GM18505 (cell line): Measurements from ENCODE around the gene DCX.

Experiments
- ATAC-seq: cut with Tn5 transposase; IDR thresholded peaks from one replicate; pipeline ENCODE4 v1.9.1; 2021; ENCODE audit not compliant: unreplicated experiment
- POLR2A ChIP-seq: IDR thresholded peaks from 4 replicates; pipeline ENCODE4 v1.6.1; 2011; ENCODE audit warnings: borderline replicate concordance; ENCODE audit not compliant: insufficient read depth, insufficient read length; ENCODE audit errors: extremely low read depth

DCX gene

DNA sequence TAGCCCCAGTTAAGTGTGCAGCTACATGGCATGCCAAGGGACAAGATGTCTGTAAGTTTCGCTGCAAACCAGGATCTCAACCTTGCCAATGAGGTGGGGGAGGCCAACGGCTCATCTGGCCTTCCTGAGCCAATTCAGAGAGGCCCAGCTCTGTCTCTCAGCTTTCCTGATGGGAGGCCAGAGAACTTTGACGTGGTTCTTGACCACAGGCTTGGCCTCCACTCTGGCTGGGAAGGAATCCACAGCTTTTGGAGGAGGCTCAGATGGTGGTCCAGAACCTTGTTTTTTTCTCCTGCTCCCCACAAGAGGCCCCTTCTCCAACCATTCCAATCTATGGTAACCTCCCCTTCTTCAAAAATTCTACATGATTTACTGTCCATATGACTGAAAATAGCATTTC lies 151.5 kb downstream of the DCX start:
- no peak for ATAC-seq
- no peak for TF ChIP-seq POLR2A

DNA sequence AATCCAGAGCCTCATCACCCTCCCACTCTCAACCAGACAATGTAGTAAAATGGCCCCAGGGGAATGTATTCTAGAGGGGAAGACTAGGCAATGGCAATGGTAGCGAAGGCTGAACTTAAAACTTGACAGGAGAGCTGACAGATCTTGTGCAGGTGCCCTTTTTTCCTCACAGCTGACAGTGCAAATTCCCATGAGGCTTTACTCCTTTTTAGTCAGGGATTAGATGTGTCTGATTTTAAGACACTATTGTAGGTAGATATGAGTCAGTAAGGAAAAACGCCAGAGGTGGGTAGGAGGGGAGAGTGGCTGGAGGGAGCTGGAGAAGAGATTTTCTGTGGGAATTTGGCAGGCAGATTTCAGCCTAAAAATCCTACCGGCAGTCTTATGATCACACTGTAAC lies 152.4 kb downstream of the DCX start:
- no peak for TF ChIP-seq POLR2A
- ATAC-seq = no peak

DNA sequence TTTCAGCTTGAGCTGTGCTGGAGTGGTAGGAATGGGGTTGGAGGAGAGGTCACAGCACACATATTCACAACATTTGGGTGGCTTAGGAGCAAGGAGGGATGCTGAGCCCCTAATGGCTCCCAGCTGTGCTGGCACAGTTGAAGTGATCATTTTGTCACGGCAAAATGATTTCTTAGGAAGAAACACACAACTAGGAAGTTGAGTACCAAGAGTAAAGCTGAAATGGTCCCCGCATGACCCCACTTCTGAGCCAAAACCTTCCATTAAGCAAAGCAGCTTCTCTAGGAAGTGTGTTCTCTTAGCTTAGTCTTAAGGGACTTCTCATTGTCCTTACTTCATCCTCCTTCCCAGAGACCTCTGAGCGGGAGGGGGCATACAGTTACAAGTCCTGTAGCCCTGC lies 154.3 kb downstream of the DCX start:
- no peak for TF ChIP-seq POLR2A
- ATAC-seq = no peak

DNA sequence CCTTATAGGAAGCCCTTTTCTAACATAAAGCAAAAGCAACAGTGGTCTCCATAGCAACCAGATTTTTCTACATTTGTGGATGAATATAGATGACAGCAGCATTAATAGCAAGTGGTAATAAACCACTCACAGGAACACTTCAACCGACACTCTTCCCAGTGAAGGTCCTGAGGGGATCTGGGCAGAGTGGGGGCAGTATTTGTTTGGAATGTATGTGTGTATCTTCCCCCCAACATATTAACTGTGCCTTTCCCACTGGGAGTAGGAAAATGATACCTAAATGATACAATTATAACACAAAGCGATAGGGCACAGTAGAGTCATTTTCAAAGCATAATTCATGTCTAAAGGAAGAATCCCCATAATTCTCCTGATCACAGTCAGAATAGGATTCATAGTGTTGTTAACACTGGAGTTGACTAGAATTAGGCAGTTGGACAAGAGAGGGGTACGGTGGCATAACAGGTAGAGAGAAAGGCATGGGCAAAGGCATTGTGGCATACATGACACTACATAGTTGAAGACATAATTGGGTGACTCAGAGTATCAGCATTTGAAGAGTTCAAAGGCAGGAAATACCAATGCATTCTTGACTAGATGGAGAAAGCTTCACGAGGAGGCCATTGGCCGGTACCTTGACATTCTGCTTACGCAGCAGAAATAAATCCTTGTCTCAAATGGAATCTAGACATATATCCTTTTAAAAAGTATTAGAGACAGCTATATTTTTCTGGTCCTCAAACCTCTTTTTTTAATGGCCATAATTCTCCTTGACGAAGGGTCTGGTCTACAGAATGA lies 156.9 kb downstream of the DCX start:
- ATAC-seq = no peak
- TF ChIP-seq POLR2A = no peak

DNA sequence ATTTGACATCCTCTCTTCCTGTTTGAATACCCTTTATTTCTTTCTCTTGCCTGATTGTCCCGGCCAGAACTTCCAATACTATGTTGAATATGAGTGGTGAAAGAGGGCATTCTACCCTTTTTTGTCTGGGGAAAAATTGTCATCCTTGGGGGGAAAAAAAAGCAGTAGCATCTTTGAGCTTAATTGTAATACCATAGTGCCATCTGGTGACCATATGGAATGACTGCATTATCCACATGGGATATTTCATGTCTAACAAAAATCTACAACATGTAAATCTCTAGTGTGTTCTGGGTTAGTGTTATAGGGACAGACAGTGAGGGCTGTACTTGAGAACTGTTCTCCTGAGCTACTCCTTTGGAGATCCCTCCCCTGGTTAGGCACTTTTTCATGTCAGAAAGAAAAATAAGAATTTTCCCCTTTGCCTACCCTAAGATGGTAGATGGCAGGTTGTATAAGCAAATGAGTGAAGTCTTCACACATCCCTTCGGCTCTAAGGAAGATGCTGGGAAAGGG lies 167.7 kb downstream of the DCX start:
- no peak for TF ChIP-seq POLR2A

More for the DNA sequence above, 167.7 kb downstream of the DCX start:
- no peak for ATAC-seq
